HG03565 (cell line): ENCODE results near the gene PNLIP.

ENCODE experiments used
- ATAC-seq: cut with Tn5 transposase; IDR thresholded peaks from one replicate; pipeline ENCODE4 v1.9.1; 2021; ENCODE audit warnings: mild to moderate bottlenecking, moderate library complexity; ENCODE audit not compliant: unreplicated experiment

The PNLIP gene

DNA sequence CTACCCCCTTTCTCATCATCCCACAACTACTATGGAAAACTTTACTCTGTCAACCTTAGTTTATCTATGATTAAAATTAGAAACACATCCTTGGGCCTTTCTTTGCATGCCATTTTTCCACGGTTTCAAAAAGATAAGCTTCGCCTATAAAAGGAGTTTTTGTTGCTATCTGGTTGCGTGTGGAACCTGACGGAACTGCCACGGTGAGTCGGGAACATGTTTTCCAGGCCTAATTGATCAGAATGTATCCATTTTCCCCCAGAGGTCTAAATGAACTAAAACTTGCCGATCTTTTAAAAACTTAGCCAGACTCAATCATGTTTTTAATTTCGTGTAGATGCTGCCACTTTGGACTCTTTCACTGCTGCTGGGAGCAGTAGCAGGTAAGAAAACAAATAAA is at the start of gene PNLIP:
TSS of gene PNLIP (plus strand) at position 176 of the 400 bp plus-strand sequence. CDS start at position 338, 162 bp downstream.
- ATAC-seq: no peak

DNA sequence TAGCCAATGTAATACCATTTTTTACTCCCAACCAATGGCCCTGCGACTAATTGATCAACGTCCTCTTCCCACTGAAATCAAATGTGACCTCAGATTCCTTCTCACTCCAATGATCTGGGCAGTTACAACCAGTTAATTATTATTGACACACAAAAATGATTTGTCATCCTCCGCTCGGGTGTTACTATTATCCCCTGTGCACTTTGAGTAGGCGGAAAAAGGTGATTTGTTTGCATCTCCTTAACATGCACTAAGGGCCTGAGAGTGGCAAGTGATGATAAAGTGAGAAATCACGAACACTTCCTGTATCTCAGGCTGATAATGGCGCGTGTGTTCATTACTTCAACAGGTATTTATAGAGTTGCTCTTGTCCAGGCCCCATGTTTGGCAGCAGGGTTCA is 40.9 kb upstream of the PNLIP start:
- no peak for ATAC-seq

DNA sequence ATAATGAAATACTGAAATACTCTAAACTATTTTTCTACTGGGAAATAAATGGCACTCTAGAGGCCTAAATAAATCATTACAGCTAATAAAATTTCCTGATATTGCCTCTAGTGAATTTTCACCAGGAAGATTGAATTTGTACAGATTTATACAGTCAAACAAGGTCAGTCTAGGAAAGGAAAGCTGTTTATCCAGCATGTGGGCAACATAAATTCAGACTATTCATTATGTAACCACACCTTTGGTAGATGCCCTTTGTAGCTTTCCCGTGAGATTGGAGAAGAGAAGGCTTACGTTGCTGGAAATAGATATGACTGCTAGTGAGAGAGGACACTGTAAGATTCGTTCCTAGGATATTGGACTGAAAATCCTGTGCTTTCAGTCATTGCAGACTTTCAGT is 35.2 kb upstream of the PNLIP start:
- no peak for ATAC-seq

DNA sequence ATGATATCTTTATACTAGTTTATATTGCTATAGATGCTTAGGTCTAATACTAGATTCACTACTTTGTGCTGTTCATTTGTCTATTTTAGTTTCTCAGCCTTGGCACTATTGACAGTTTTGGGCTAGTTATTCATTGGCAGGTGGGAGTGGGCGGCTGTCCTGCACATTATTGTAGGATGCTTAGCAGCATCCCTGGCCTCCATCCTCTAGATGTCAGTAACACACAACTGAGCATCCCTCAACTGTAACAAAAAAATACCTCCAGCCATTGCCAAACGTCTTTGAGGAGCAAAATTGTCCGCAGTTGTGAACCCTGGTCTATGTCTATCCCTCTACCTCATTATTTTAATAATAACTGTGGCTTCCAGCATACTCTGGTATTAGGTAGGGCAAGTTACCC is 34.4 kb upstream of the PNLIP start:
- ATAC-seq: no peak

DNA sequence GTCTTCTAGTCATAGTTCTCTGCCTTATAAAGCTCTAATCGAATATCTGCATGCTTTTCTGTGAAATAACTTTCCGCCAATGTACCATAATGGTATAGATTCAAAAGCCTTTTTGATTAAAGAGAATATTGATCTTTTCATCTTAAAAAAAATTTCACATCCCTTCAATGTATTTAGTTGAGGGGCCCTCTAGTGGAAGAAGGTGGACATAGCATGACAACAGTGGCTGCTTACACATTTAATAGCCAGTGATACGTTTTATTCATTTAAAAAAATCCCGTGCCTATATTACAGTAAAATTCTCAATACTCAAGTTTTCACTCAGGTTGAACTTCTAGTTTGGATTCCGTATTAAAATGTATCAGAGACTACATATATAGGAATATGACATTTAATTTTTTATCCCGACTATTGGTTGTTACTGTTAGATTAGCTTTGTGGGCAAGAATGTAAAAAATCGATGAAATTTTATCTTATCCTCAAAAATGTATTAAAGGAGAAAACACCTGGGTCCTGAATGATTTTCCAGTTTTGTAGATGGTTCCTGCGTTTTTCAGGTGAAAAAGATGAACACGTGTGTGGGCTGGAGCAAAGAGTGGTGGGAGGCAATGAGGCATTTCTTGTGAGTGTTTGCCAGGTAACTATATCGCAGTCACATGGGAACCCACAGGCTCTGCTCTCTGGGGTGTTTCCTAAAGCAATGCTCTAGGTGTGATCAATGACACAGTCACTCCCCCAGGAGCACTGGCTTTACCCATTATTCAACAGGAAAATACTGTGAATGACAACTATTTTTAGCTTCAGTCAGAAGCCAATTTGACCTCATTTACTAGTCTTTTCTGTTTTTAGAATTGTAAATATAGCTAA is 24.1 kb upstream of the PNLIP start:
- peak; percentile 70 for ATAC-seq

DNA sequence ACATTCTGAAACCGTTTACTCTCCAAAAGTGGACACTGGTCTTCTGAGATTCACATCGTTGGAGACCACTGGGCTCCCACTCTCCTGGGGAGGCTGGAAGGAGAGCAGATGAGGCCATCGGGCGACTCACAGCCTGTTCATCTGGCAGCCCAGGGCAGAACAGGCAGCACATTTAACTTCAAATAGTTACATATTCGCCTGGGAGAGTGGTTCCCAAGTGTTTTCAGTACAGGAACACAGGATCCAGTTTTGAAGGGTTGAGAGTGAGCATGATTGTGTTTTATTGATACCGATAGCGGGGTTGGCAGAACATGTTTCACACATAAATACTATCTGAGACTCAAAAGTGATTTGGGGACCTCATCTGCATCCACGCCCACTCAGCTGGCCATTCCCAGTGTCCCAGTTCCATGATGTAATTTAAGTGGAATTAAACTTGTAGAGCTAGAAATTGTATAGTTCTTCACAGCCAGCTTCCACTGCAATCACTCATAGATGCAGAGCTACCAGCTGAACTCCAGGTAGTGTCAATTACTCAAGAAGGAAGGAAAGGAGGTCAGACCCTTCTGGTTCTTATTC is 22.8 kb upstream of the PNLIP start:
- ATAC-seq: no peak

DNA sequence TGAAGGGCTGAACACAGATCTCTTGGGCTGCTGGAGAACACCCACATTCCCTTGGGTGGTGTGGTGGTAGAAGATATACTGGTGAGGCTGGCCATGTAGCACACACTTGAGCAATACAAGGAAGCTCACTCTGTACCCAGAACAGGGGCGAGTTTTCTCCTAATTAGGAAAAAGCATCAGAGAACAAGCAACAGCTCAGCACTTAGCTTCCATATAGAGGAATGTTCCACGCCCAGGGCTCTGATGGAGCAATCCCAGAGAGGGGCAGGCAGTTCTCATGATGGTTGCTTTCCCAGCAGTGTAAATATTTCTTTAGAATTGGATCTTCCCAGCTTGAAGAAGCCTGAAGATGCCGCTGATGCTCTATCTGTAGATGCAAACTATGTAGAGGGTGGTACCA is 21.0 kb upstream of the PNLIP start:
- ATAC-seq: no peak

DNA sequence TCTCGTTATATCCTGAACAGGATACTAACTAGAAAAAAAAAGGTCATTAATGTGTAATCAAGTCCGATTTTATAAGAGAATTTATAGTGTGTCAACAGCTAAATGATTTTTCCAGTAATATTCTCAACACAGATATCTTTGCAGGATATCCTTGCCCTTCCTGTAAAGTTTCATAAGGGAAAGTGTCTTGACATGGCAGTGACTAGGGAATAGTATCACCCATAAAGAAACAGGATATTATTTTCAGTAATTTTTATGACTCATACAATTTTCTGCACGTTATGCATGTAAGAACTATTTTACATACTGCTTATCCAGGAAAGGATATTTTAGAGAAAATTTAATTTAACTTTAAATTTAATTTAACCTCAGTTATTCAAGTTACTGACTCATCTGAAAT is 19.5 kb upstream of the PNLIP start:
- ATAC-seq: no peak

DNA sequence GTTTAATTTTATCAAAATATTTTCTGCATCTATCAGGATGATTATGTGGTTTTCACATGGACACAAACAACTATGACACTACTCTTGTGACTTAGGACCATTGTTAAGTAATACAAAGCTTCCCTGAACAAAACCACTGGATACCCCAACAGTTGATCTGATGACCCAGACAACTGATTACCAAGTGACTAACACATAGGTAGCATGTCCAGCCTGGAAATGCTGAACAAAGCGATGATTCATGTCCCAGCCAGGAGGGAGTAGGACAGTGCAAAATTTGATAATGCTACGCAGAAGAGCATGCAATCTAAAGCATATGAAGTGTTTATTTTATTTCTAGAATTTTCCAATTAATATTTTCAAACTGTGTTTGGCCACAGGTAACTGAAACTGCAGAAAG is 8.9 kb upstream of the PNLIP start:
- ATAC-seq: no peak

DNA sequence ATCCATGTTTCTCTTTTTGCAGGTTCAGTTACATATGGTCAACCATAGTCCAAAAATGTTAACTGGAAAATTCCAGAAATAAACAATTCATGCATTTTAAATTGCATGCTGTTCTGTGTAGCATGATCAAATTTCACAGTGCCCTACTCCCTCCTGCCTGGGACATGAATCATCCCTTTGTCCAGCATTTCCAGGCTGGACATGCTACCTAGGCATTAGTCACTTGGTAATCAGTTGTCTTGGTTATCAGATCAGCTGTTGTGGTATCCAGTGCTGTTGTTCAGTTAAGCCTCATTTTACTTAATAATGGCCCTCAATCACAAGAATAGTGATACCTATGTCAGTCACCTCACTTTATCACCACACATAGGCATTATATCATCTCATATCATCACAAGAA is 7.3 kb upstream of the PNLIP start:
- ATAC-seq: no peak

DNA sequence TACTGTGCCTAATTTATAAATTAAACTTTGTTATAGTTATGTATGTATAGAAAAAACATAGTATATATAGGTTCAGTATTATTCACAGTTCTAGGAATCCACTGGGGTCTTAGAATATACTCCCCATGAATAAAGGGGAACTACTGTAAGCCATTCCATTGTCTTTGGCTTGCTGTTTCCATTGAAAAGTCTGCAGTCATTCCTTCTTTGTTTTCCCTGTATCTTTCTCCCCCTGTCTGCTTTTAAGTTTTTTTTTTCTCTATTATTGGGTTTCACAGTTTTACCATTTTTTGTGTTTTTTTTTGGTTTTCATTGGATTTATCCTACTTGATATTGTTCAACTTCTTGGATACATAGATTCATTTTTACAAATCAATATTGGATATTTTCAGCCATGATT is 6.7 kb upstream of the PNLIP start:
- ATAC-seq: no peak

DNA sequence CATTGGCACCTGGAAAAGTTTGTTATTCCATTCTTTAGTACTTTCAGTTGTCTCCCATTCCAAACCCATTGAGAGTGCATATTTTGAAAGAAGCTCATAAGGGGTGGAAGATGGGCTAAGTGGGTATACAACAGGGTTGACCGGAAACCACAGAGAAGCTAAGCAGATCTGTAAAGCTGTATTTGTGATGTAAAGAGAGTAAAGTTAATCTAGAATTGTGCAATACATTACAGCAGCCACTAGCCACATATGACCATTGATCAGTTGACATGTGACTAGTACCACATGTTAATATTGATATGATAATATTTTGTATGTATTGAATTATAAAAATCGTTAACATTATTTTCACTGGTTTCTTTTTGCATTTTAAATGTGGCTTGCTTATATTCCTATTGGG is 4.9 kb upstream of the PNLIP start:
- no peak for ATAC-seq

DNA sequence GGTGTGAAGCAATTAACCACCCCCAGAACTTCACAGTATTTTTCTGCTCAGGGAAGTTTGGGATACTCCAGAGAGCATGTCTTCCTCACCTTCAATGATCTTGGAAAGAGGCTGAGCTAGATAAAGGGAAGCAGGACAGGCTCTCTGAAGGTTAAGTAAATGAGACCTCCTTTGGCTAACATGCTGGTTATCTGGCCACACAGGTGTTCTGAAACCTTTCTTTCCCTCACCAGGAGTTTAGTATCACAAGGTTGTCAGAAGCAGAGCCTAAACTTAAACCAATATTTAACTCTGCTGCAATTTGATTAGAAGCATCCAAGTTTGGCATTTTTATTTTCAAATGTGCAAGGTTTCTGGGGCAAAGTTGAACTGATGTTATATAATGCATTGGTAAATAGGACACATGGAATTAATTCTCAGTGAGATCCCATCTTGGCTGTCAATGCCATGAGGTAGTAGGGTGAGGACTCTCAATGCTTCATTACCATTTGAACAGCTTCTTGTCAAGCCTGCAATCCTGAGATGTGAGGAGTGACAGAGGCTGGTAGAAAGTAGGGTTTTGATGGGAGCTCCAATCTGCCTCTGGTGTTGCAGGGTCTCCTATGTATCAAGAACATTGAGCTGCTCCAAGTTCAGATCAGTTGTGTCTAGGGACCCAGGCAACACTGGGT is 3.6 kb upstream of the PNLIP start:
- ATAC-seq: no peak

DNA sequence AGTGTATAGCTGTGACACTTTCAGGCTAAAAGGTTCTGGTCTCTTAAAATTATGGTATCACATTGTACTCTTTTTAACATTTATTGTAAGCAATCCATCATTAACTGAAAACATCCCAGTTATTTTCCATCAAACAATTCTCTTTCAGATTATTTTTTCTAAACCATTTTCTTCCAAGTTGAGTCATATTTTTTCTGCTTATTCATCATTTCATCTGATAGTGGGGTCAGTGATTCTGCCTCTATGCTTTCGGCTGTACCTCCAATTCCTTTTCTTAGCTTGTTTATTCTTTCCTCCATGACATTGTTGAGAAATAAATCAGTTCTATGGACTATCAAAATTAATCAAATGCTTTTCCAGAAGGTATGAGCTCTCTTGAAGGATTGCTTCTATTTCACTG is 609 bp upstream of the PNLIP start:
- no peak for ATAC-seq

DNA sequence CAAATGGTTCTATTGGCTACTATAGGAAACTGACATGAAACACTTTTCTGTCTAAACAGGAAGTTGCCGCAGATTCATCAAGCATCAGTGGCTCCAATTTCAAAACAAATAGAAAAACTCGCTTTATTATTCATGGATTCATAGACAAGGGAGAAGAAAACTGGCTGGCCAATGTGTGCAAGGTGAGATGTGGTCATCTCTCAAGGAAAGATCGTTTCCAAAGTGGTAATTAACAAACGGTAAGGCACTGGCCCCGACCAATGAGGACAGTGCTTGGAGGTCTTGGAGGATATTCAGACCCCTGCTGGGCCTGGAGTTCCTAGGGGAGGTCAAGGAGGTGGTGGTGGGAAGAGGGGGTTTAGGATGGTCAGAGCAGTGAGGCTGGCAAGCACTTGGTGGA is 2.6 kb downstream of the PNLIP start:
- ATAC-seq: no peak

DNA sequence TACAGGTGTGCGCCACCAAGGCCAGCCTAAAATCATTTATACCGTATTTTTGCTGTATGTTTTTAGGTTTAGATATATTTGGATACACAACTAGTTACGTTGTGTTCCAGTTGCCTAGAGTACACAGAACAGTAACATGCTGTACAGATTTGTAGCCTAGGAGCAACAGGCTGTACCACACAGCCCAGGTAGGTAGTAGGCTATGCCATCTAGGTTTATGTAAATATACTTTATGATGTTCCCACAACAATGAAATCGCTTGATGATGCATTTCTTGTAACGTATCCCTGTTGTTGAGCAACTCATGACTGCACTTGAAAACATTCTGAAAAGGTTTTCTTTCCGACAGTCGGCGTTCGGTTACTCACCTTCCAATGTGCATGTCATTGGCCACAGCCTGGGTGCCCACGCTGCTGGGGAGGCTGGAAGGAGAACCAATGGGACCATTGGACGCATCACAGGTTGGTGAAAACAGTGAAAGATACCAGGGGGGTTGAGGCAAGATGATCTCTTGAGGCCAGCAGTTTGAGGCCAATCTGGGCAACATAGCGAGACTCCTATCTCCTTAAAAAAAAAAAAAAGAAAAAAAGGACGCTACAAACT is 7.7 kb downstream of the PNLIP start:
- ATAC-seq: no peak

DNA sequence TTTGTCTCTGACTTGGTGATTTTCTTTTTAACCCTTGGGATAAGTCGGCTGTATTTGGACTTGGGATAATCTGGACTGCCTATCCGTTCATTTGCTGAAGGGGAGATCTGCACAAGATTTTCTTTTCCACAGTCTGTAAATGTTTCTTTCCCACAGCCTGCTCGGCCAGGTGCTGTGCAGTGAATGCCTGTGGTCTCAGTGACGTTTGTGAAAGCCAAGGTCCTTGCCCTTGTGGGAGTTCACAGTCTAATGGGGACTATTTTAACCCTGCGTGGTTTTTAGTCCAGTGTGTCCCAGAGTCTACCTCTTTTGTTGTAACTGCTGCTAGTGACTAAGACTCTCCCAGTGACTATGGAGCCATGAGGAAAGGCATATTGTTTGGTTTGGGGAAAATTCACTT is 8.9 kb downstream of the PNLIP start:
- no peak for ATAC-seq

DNA sequence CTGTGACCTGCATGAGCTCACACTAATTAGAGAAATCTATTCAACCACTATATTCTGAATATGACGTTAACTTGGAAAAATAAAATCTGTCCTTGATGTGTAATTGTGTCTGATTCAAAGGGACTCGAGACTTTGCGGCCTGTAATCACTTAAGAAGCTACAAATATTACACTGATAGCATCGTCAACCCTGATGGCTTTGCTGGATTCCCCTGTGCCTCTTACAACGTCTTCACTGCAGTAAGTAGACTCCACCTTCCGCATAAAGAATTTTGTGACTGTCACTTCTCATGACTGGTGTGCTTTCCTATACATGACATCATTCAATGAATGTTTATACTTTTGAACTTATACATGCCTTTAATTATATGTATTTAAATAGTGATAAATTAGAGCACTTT is 10.1 kb downstream of the PNLIP start:
- no peak for ATAC-seq

DNA sequence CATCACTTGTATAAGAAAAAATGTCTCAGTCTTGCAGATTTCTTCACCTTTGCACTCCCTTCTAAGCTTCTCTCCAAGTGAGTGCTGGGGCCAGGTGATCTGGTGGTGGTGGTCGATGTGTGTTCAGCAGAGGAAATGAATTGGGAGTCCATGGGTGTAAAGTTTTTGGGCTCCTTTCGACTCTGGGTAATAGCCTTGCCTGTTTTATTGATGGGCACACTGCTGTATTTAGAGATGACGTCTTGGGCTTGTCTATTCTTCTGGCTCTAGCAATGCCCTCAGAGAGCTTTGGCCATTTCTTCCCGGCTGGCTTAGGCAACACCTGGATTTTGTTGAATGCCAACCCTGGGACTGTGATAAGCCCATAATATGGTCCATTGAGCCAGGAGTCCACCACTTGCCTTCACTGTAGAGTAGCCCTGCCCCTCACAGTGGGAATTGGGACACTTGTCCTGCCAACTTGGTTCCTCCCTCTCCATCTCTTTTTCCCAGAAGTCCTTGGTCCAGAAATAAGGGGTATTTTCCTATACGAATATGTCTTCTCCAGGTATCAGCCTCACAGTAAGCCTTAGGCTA is 11.7 kb downstream of the PNLIP start:
- ATAC-seq: no peak

DNA sequence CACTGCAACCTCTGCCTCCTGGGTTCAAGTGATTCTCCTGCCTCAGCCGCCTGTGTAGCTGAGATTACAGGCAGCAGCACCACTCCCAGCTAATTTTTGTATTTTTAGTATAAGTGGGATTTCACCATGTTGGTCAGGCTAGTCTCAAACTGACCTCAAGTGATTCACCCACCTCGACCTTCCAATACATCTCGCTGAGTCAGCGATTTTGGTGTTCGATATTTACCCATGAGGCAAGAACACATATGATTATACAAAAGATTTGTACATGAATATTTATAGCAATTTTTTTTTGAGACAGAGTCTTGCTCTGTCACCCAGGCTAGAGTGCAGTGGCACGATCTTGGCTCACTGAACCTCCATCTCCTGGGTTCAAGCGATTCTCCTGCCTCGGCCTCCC is 19.8 kb downstream of the PNLIP start:
- no peak for ATAC-seq

DNA sequence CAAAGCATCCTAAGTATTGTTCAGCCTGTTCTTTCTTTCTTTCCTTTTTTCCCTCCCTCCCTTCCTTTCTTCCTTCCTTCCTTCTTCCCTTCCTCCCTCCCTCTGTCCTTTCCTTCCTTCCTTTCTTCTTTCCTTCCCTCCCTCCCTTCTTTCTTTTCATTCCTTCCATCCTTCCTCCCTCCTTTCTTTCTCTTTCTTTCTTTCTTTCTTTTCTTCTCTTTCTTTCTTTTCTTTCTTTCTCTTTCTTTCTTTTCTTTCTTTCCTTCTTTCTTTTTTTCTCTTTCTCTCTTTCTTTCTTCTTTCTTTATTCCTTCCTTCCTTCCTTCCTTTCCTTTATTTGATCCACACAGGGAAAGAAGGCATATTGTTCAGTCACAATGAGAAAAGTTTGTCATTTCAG is 21.2 kb downstream of the PNLIP start:
- no peak for ATAC-seq
